Keratinocyte (primary cell): Measurements from ENCODE around the gene CEMP1. TPM values are rescaled to one million over a fixed set of nuclear protein-coding genes. Genes with fewer than 3 reads are reported as not detected.
A peak's percentile ranks its signal among the peaks of the same experiment; 100 is the strongest.

ENCODE experiments used
- DNase-seq: peaks from one replicate; pipeline ENCODE4 v3.0.0-alpha.2; 2011; ENCODE audit warnings: low read depth, missing footprints, low spot score
- FAIRE-seq: peaks from 2 replicates; lab custom pipeline; 2011; peaks lifted over from hg19 to GRCh38; lab: Jason Lieb, UNC
- H2AFZ ChIP-seq: 2 replicates; pipeline ENCODE4 v1.6.0; 2012; ENCODE audit warnings: low read length, control low read depth, inconsistent platforms; ENCODE audit not compliant: control insufficient read depth
- H3K27ac ChIP-seq: 2 replicates; pipeline ENCODE4 v1.5.1; 2011; ENCODE audit warnings: low read length; ENCODE audit not compliant: control insufficient read depth, insufficient read depth
- H3K27me3 ChIP-seq: 3 replicates; pipeline ENCODE4 v1.6.0; 2011; ENCODE audit warnings: low read length; ENCODE audit not compliant: control insufficient read depth, insufficient read depth; ENCODE audit errors: extremely low read depth
- H3K36me3 ChIP-seq, 2 experiments: 2 replicates in 1 of 2; 3 replicates in 1 of 2; pipeline ENCODE4 v1.5.1; 2011; ENCODE audit warnings: low read length in 2 of 2, mild to moderate bottlenecking in 1 of 2; ENCODE audit not compliant: control insufficient read depth in 2 of 2, insufficient read depth in 2 of 2; ENCODE audit errors: extremely low read depth in 1 of 2
- H3K4me1 ChIP-seq: 3 replicates; pipeline ENCODE4 v1.5.1; 2011; ENCODE audit warnings: low read length; ENCODE audit not compliant: control insufficient read depth, insufficient read depth; ENCODE audit errors: extremely low read depth
- H3K4me2 ChIP-seq: 3 replicates; pipeline ENCODE4 v1.6.0; 2011; ENCODE audit warnings: low read depth, low read length; ENCODE audit not compliant: control insufficient read depth, insufficient read depth; ENCODE audit errors: extremely low read depth
- H3K4me3 ChIP-seq, 3 experiments: fragments of 200-600 bp in 1 of 3; sonication (generic) in 1 of 3; 2 replicates in 2 of 3; 3 replicates in 1 of 3; pipeline ENCODE4 v1.5.1; 2011 to 2016; ENCODE audit warnings: low read length in 3 of 3, mild to moderate bottlenecking in 3 of 3, control low read depth in 2 of 3, inconsistent platforms in 1 of 3, low read depth in 1 of 3, mixed read lengths in 1 of 3, mixed run types in 1 of 3, moderate library complexity in 1 of 3; ENCODE audit not compliant: control insufficient read depth in 2 of 3, insufficient read depth in 2 of 3; ENCODE audit errors: extremely low read depth in 1 of 3
- H3K79me2 ChIP-seq: 2 replicates; pipeline ENCODE4 v1.6.0; 2012; ENCODE audit warnings: low read length; ENCODE audit not compliant: control insufficient read depth, insufficient read depth
- H3K9ac ChIP-seq: 3 replicates; pipeline ENCODE4 v1.6.0; 2011; ENCODE audit warnings: low read length; ENCODE audit not compliant: control insufficient read depth, insufficient read depth; ENCODE audit errors: extremely low read depth
- H3K9me1 ChIP-seq: 3 replicates; pipeline ENCODE4 v1.6.0; 2011; ENCODE audit warnings: low read length; ENCODE audit not compliant: control insufficient read depth, insufficient read depth; ENCODE audit errors: extremely low read depth
- H3K9me3 ChIP-seq: 2 replicates; pipeline ENCODE4 v1.5.1; 2012; ENCODE audit warnings: low read depth, low read length; ENCODE audit not compliant: control insufficient read depth
- H4K20me1 ChIP-seq: 3 replicates; pipeline ENCODE4 v1.6.0; 2011; ENCODE audit warnings: low read length; ENCODE audit not compliant: control insufficient read depth, insufficient read depth; ENCODE audit errors: extremely low read depth
- CTCF ChIP-seq, 3 experiments: IDR thresholded peaks in 1 of 3; conservative IDR thresholded peaks in 1 of 3; optimal IDR thresholded peaks in 1 of 3; 2 replicates in 2 of 3; 3 replicates in 1 of 3; pipeline versions ENCODE3 to v1.5.1; 2011; ENCODE audit warnings: low read length in 3 of 3, mild to moderate bottlenecking in 3 of 3, moderate library complexity in 2 of 3, control low read depth in 1 of 3, inconsistent platforms in 1 of 3; ENCODE audit not compliant: insufficient read depth in 2 of 3; ENCODE audit errors: extremely low read depth in 1 of 3
- EZH2 ChIP-seq: IDR thresholded peaks from one replicate; pipeline ENCODE4 v1.6.1; 2012; ENCODE audit warnings: inconsistent platforms, mild to moderate bottlenecking, low read length, moderate library complexity
- dilution Hi-C: fragments of 300-500 bp; cut with MboI; formaldehyde crosslinking; loops from one replicate; pipeline ENCODE4 v1.7.0; 2020; ENCODE audit warnings: low sequenced_read_pairs; ENCODE audit not compliant: extremely low pct_ligation_motif_present
- polyA plus RNA-seq, 5 experiments: library from polyadenylated mRNA; depleted of rRNA in 3 of 5; stranded (reverse) in 3 of 5; stranded (forward) in 1 of 5; unstranded in 1 of 5; fragments of >200 nt; gene quantifications; 1 replicate in 1 of 5; 2 replicates in 3 of 5; 3 replicates in 1 of 5; pipeline versions ENCODE4 v1.2.1 to v1.2.3, GENCODE V29; 2011 to 2012; ENCODE audit warnings: missing spikeins in 2 of 5, low read depth in 1 of 5, low replicate concordance in 1 of 5

The CEMP1 gene
- polyA plus RNA-seq, 1 donor (not counting 4 experiments of a cell fraction or from before 2014, with no cell fraction given): not detected

- no peak overlapping the region for H2AFZ ChIP-seq
- TF ChIP-seq EZH2 (no peak), CTCF (optimal IDR thresholded peaks at IDR 0.05 in 1 of 3, IDR thresholded peaks at IDR 0.05 in 1 of 3, conservative IDR thresholded peaks at IDR 0.05 in 1 of 3; ENCODE audit: extremely low read depth in 1 of 3, insufficient read depth in 2 of 3, low read length in 3 of 3) (peak in 1 of 3 experiments; percentile 13)
- H3K9me3 ChIP-seq: no peaks in the 10 kb centered on the region
- dilution Hi-C loops: no loop called here
- H3K9ac ChIP-seq: no peak overlapping the region
- H3K27me3 ChIP-seq: no peaks in the 10 kb centered on the region
- H3K4me3 ChIP-seq: no peak overlapping the region
- no peaks in the 10 kb centered on the region for H3K79me2 ChIP-seq
- DNase-seq (no peak), FAIRE-seq (no peak)
- peaks cover 0 to 11% of the 10 kb centered on the region in 2 experiments for H3K36me3 ChIP-seq
- H3K9me1 ChIP-seq: no peaks in the 10 kb centered on the region
- H3K27ac ChIP-seq: no peak overlapping the region
- no peak overlapping the region for H3K4me2 ChIP-seq
- peaks cover 3% of the 10 kb centered on the region for H4K20me1 ChIP-seq
- peaks cover 19% of the 10 kb centered on the region for H3K4me1 ChIP-seq
Measured at GRCh38 chr16:2497116-2497630, 34.0 kb downstream of the CEMP1 start.

- Histone ChIP-seq H3K9ac (no peak overlapping the region), H3K4me1 (peaks cover 19% of the 10 kb centered on the region), H4K20me1 (peaks cover under 1% of the 10 kb centered on the region), H3K9me1 (no peaks in the 10 kb centered on the region), H3K9me3 (no peaks in the 10 kb centered on the region), H3K27ac (no peak overlapping the region), H3K36me3 (peaks cover 0 to 11% of the 10 kb centered on the region in 2 experiments), H3K4me3 (no peak overlapping the region), H3K79me2 (no peaks in the 10 kb centered on the region), H3K27me3 (no peaks in the 10 kb centered on the region), H3K4me2 (no peak overlapping the region), H2AFZ (peak overlapping the region; percentile 75)
- FAIRE-seq (no peak), DNase-seq (no peak)
- dilution Hi-C loops: no loop called here
- TF ChIP-seq EZH2: no peak
- no peak for TF ChIP-seq CTCF (optimal IDR thresholded peaks at IDR 0.05 in 1 of 3, IDR thresholded peaks at IDR 0.05 in 1 of 3, conservative IDR thresholded peaks at IDR 0.05 in 1 of 3; ENCODE audit: extremely low read depth in 1 of 3, insufficient read depth in 2 of 3, low read length in 3 of 3)
Measured at GRCh38 chr16:2496223-2497115, 34.7 kb downstream of the CEMP1 start.
